ENCODE results near the gene SIGLEC14.

GRCh38 chr19:51660975-51661600, 14.5 kb upstream of the SIGLEC14 start:
- peak; percentile 65 for TF ChIP-seq CTCF (IDR thresholded peaks at IDR 0.05)
- TF ChIP-seq SIN3A (IDR thresholded peaks at IDR 0.05; ENCODE audit: borderline replicate concordance, insufficient read depth, low read depth, low read length): no peak
- no peak for TF ChIP-seq REST (IDR thresholded peaks at IDR 0.05; ENCODE audit: insufficient read depth in 1 of 2, low read depth in 2 of 2, low read length in 1 of 2)
- no peak for TF ChIP-seq POLR2AphosphoS5 (IDR thresholded peaks at IDR 0.05; ENCODE audit: low read depth, low read length)
